K562 (cell line): ENCODE data around the gene SLC22A23. TPM values are rescaled to one million over a fixed set of nuclear protein-coding genes. Genes with fewer than 3 reads are reported as not detected.

Experiments
- ATAC-seq: fragments of 200-7000 bp; cut with Tn5 transposase; 3 replicates; pipeline ENCODE4 v1.9.1; 2020; ENCODE audit warnings: moderate library complexity
- BruUV-seq: library from RNA; stranded (reverse); fragments of 400-500 nt; replicated peaks from 2 replicates; lab custom pipeline; 2021; lab: Mats Ljungman, UMichigan
- CTCF ChIA-PET: fragments of 300-600 bp; formaldehyde crosslinking; extraction: SDS; loops from one replicate; lab custom pipeline; 2021; ENCODE audit warnings: low intra/inter-chr PET ratio; lab: Yijun Ruan, JAX
- POLR2A ChIA-PET: fragments of 300-600, 350-650 bp; sonication (Branson Sonifier 250); formaldehyde crosslinking; extraction: SDS; loops from one replicate; lab custom pipeline; 2021; ENCODE audit warnings: antibody characterized with exemption, inconsistent platforms; lab: Yijun Ruan, JAX
- DNase-seq, 4 experiments: peaks; one replicate each; pipeline versions ENCODE4 v3.0.0 to v3.0.0-alpha.2; 2011 to 2018; ENCODE audit warnings: low spot score in 3 of 4, mixed read lengths in 3 of 4; ENCODE audit errors: extremely low read depth in 1 of 4
- FAIRE-seq: peaks from 2 replicates; lab custom pipeline; 2011; peaks lifted over from hg19 to GRCh38; lab: Jason Lieb, UNC
- H2AFZ ChIP-seq: 2 replicates; pipeline ENCODE4 v1.6.0; 2011; ENCODE audit warnings: low read depth, low read length, control low read depth, inconsistent platforms
- H3K27ac ChIP-seq: fragments of 200-600 bp; 3 replicates; pipeline ENCODE4 v1.8.0; 2011; ENCODE audit warnings: low read depth, mild to moderate bottlenecking, control low read depth, inconsistent platforms, low read length, moderate library complexity, mixed read lengths; ENCODE audit errors: extremely low read depth
- H3K27me3 ChIP-seq, 2 experiments: fragments of 300-600 bp in 1 of 2; 2 replicates in 1 of 2; 3 replicates in 1 of 2; pipeline versions ENCODE4 v1.6.0 to v1.8.0; 2011; ENCODE audit warnings: inconsistent platforms in 2 of 2, low read length in 2 of 2, mild to moderate bottlenecking in 1 of 2, mixed read lengths in 1 of 2, moderate library complexity in 1 of 2; ENCODE audit not compliant: control insufficient read depth in 2 of 2, insufficient read depth in 2 of 2
- H3K36me3 ChIP-seq: fragments of 300-600 bp; 3 replicates; pipeline ENCODE4 v1.8.0; 2011; ENCODE audit warnings: mild to moderate bottlenecking, low read length, inconsistent platforms; ENCODE audit not compliant: control insufficient read depth, insufficient read depth
- H3K4me1 ChIP-seq, 2 experiments: fragments of 200-600 bp in 1 of 2; replicated peaks in 1 of 2; 2 replicates in 1 of 2; 3 replicates in 1 of 2; pipeline versions ENCODE4 v1.5.1 to v1.8.0; 2011; ENCODE audit warnings: inconsistent platforms in 2 of 2, low read length in 2 of 2, mild to moderate bottlenecking in 1 of 2, mixed read lengths in 1 of 2, moderate library complexity in 1 of 2; ENCODE audit not compliant: control insufficient read depth in 2 of 2, insufficient read depth in 2 of 2
- H3K4me2 ChIP-seq: 2 replicates; pipeline ENCODE4 v1.6.1; 2011; ENCODE audit warnings: low read length, control low read depth, inconsistent platforms, mixed read lengths; ENCODE audit not compliant: insufficient read depth
- H3K4me3 ChIP-seq: fragments of 200-600 bp; sonication (generic), shearing (Covaris generic); 2 replicates; pipeline ENCODE4 v1.5.1; 2016; ENCODE audit warnings: control low read depth, inconsistent platforms
- H3K79me2 ChIP-seq: fragments of 200-600 bp; 3 replicates; pipeline ENCODE4 v1.8.0; 2011; ENCODE audit warnings: low read length, inconsistent platforms; ENCODE audit not compliant: control insufficient read depth, insufficient read depth
- H3K9ac ChIP-seq, 2 experiments: 2 replicates each; pipeline versions ENCODE4 v1.6.0 to v1.6.1; 2011; ENCODE audit warnings: low read depth in 2 of 2, low read length in 2 of 2, control low read depth in 1 of 2, inconsistent platforms in 1 of 2, mild to moderate bottlenecking in 1 of 2, mixed read lengths in 1 of 2; ENCODE audit not compliant: insufficient read depth in 1 of 2
- H3K9me1 ChIP-seq: one replicate; pipeline ENCODE4 v1.6.0; 2011; ENCODE audit warnings: inconsistent platforms, mild to moderate bottlenecking, low read length, moderate library complexity; ENCODE audit not compliant: control insufficient read depth, insufficient read depth
- H3K9me3 ChIP-seq: replicated peaks from 2 replicates; pipeline ENCODE4 v1.5.1; 2011; ENCODE audit warnings: low read depth, low read length, inconsistent platforms; ENCODE audit not compliant: control insufficient read depth, insufficient read depth
- H4K20me1 ChIP-seq: replicated peaks from 2 replicates; pipeline ENCODE4 v1.6.1; 2011; ENCODE audit warnings: low read length, inconsistent platforms, mixed read lengths; ENCODE audit not compliant: control insufficient read depth, insufficient read depth
- CTCF ChIP-seq, 3 experiments: IDR thresholded peaks in 2 of 3; conservative IDR thresholded peaks in 1 of 3; 2 replicates each; pipeline ENCODE4 v1.5.1; 2011 to 2012; ENCODE audit warnings: low read length in 3 of 3, mild to moderate bottlenecking in 3 of 3, control low read depth in 2 of 3, improper control_type of control experiment in 1 of 3, inconsistent platforms in 1 of 3, low read depth in 1 of 3, mixed read lengths in 1 of 3, moderate library complexity in 1 of 3; ENCODE audit not compliant: insufficient read depth in 2 of 3
- HDAC2 ChIP-seq: fragments of 450-650 bp; IDR thresholded peaks from 2 replicates; pipeline ENCODE4 v1.6.1; 2016; ENCODE audit warnings: mild to moderate bottlenecking
- RBM39 ChIP-seq: fragments of 200-400 bp; formaldehyde crosslinking; optimal IDR thresholded peaks from 2 replicates; pipeline ENCODE3; 2018; ENCODE audit warnings: low read depth, low read length
- SREBF2 ChIP-seq: sonication (generic); formaldehyde crosslinking; IDR thresholded peaks from 2 replicates; pipeline ENCODE4 v1.4.0; 2020; ENCODE audit warnings: mild to moderate bottlenecking, missing genetic modification reagents
- TSC22D4 ChIP-seq: fragments of 450-650 bp; IDR thresholded peaks from 2 replicates; pipeline ENCODE4 v1.6.1; 2016; ENCODE audit warnings: missing genetic modification characterization, missing biosample characterization, control low read depth
- ZBTB7A ChIP-seq: IDR thresholded peaks from 2 replicates; pipeline ENCODE4 v1.6.1; 2011; ENCODE audit warnings: low read depth, mild to moderate bottlenecking, low read length, moderate library complexity, borderline replicate concordance; ENCODE audit not compliant: control insufficient read depth
- ZNF263 ChIP-seq: sonication (generic); formaldehyde crosslinking; IDR thresholded peaks from 2 replicates; pipeline ENCODE4 v1.8.0; 2022; ENCODE audit warnings: mild to moderate bottlenecking, missing genetic modification reagents, borderline replicate concordance
- ZNF586 ChIP-seq: fragments of 450-650 bp; formaldehyde crosslinking; conservative IDR thresholded peaks from 2 replicates; pipeline ENCODE4 v1.4.0; 2020; ENCODE audit warnings: mild to moderate bottlenecking, moderate library complexity
- ZNF668 ChIP-seq: fragments of 250-450 bp; sonication (Bioruptor Pico); IDR thresholded peaks from 2 replicates; pipeline ENCODE4 v1.8.0; 2022; ENCODE audit warnings: mild to moderate bottlenecking, inconsistent platforms
- WGBS: fragments of 100-300 bp; shearing (Covaris generic); methylation state at CpG from one replicate; pipeline ENCODE4 v1.1.6; 2016; ENCODE audit warnings: low coverage, mixed read lengths; ENCODE audit not compliant: insufficient coverage; ENCODE audit errors: missing lambda C conversion rate; 5-methylcytosine and 5-hydroxymethylcytosine counted together
- in situ Hi-C: fragments of 300-500 bp; cut with MboI; formaldehyde crosslinking; loops from 4 replicates; pipeline ENCODE4 v1.15.0; 2018; ENCODE audit warnings: inconsistent platforms, mixed read lengths
- intact Hi-C: fragments of 100-400 bp; cut with micrococcal nuclease; formaldehyde crosslinking; loops from 2 replicates; pipeline ENCODE4 v1.14.2; 2022
- polyA plus RNA-seq, 8 experiments: library from polyadenylated mRNA; depleted of rRNA in 4 of 8; stranded (reverse) in 5 of 8; unstranded in 3 of 8; fragments of >200 nt; fragmentation: Nextera tagmentation in 2 of 8; fragmentation: Illumina TruSeq in 1 of 8; extraction: Ambion mirVana in 2 of 8; extraction: Trizol in 1 of 8; gene quantifications; 2 replicates each; pipeline versions ENCODE4 v1.2.1 to v1.2.3, GENCODE V29; 2011 to 2014; ENCODE audit warnings: inconsistent platforms in 1 of 8, missing spikeins in 1 of 8
- total RNA-seq, 7 experiments: library from RNA; depleted of rRNA in 6 of 7; stranded (reverse); fragments of >200 nt in 6 of 7; fragmentation: Illumina TruSeq in 2 of 7; extraction: Trizol in 2 of 7; gene quantifications; 2 replicates each; pipeline versions ENCODE4 v1.2.1 to v1.2.3, GENCODE V29; 2011 to 2021; ENCODE audit warnings: low replicate concordance in 1 of 7
- TF ChIP-seq, protein P1 (sequence below): sonication (generic); formaldehyde crosslinking; IDR thresholded peaks from 2 replicates; pipeline ENCODE4 v1.8.0; 2022; ENCODE audit warnings: mild to moderate bottlenecking, missing genetic modification reagents, borderline replicate concordance
- TF ChIP-seq, protein P2 (sequence below): fragments of 250-450 bp; sonication (Bioruptor Pico); IDR thresholded peaks from 2 replicates; pipeline ENCODE4 v1.4.0; 2020; ENCODE audit warnings: borderline replicate concordance
- TF ChIP-seq, protein P3 (sequence below): sonication (generic); IDR thresholded peaks from 2 replicates; pipeline ENCODE4 v1.6.1; 2016

The SLC22A23 gene
- total and polyA plus RNA-seq, 9 of the 15 experiments (the other 6 are each of a cell fraction or from before 2014, with no cell fraction given), result 0.30 to 8.7 (median 2.5) TPM

DNA sequence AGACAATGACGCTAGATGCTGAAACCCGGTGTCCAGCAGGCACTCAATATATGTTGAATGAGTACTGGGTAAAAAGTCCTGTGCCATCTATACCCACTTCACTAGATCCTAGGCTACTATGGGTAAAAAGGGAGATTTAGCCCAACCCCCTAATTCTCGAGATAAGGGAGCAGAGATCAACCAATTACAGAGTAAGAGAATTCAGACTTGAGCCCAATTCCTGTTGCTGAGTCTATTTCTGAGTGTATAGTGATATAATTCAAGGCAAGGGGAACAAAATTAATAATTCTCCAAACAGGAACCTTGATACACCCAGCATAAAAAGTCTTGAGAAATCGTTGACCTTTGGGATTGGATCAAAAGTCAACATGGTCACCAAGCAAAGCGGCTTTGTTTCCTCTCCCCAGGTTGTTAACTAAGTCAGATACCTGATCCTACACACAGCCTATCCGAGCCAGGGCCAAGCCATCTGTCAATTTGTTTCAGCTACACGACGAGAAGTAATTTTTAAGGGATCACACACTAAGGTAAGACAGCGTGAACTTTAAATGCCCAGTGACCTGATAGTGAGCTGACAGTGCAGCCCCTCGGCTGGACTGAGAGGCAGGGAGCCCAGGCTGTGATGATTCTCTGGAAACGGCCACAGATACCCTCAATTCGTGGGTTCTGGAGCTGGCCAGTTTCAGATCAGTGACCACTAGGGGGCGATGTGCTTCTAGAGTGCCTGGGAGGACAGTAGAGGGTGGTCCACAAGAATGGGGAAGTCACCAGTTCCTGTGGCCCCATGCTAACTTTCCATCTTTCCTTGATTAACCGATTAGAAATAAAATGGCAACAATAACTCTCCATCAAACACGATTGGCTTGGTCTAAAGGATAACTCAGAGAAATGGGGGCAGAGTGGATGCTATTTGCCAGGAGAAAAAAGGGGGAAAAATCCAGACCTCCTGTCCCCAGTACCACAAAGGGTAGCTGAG lies 46.2 kb downstream of the SLC22A23 start:
- peak; percentile 78 to 91 (median 84) for DNase-seq
- no peaks in the 10 kb centered on the region for H3K27me3 ChIP-seq
- no peak overlapping the region for H3K4me3 ChIP-seq
- no peaks in the 10 kb centered on the region for H4K20me1 ChIP-seq
- no peak overlapping the region; a peak in 2 of 4 replicates for H3K9ac ChIP-seq
- 24% methylated on average over 15 of the region's 15 CpGs for WGBS
- peaks cover 40 to 60% of the 10 kb centered on the region in 2 experiments for H3K4me1 ChIP-seq
- H3K9me3 ChIP-seq, result no peaks in the 10 kb centered on the region
- in situ Hi-C loops (no loop called here), intact Hi-C loops (loop anchor here (2.0 kb wide), 2 partner anchors 44 to 100 kb away; no protein-coding TSS in a partner anchor)
- peak overlapping the region; percentile 53; the same call in 1 of the 2 replicates for H3K4me2 ChIP-seq
- no peaks in the 10 kb centered on the region for H3K9me1 ChIP-seq
- no peaks in the 10 kb centered on the region; the same call in 2 of the 3 replicates for H3K36me3 ChIP-seq
- BruUV-seq, result no TSS peak
- ChIA-PET CTCF (interaction anchor here (1.3 kb wide), 1 partner anchor 323 kb away, joined by 4 read pairs; no protein-coding TSS in a partner anchor), POLR2A (interaction anchor here (0.7 to 3.9 kb wide), 5 partner anchors 11 to 80 kb away, joined by 3 to 15 read pairs (median 3); no protein-coding TSS in a partner anchor)
- peak; percentile 86 for FAIRE-seq
- no peak overlapping the region for H3K27ac ChIP-seq
- H2AFZ ChIP-seq, result peak overlapping the region; percentile 55; the same call in 1 of the 2 replicates
- no peaks in the 10 kb centered on the region; the same call in 2 of the 3 replicates for H3K79me2 ChIP-seq
- ATAC-seq, result peak; percentile 85
- TF ChIP-seq, protein P1, sequence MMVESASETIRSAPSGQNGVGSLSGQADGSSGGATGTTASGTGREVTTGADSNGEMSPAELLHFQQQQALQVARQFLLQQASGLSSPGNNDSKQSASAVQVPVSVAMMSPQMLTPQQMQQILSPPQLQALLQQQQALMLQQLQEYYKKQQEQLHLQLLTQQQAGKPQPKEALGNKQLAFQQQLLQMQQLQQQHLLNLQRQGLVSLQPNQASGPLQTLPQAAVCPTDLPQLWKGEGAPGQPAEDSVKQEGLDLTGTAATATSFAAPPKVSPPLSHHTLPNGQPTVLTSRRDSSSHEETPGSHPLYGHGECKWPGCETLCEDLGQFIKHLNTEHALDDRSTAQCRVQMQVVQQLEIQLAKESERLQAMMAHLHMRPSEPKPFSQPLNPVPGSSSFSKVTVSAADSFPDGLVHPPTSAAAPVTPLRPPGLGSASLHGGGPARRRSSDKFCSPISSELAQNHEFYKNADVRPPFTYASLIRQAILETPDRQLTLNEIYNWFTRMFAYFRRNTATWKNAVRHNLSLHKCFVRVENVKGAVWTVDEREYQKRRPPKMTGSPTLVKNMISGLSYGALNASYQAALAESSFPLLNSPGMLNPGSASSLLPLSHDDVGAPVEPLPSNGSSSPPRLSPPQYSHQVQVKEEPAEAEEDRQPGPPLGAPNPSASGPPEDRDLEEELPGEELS, result no peak
- peak; percentile 72 for TF ChIP-seq ZNF263 (CRISPR knock-in tag)
- no peak for TF ChIP-seq SREBF2 (CRISPR knock-in tag)
- TF ChIP-seq ZNF668, result no peak
- no peak for TF ChIP-seq ZNF586 (CRISPR knock-in tag)
- 0 out of 2 replicates have a peak, but pooled peaks have one; percentile 56 for TF ChIP-seq TSC22D4 (tag)
- TF ChIP-seq HDAC2, result peak; percentile 39; the same call in 1 of the 2 replicates
- TF ChIP-seq, protein P2, sequence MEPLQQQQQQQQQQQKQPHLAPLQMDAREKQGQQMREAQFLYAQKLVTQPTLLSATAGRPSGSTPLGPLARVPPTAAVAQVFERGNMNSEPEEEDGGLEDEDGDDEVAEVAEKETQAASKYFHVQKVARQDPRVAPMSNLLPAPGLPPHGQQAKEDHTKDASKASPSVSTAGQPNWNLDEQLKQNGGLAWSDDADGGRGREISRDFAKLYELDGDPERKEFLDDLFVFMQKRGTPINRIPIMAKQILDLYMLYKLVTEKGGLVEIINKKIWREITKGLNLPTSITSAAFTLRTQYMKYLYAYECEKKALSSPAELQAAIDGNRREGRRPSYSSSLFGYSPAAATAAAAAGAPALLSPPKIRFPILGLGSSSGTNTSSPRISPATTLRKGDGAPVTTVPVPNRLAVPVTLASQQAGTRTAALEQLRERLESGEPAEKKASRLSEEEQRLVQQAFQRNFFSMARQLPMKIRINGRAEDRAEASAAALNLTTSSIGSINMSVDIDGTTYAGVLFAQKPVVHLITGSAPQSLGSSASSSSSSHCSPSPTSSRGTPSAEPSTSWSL (CRISPR knock-in tag), result no peak
- peak; percentile 88 to 97 (median 88) for TF ChIP-seq CTCF (IDR thresholded peaks at IDR 0.05 in 2 of 3, conservative IDR thresholded peaks at IDR 0.05 in 1 of 3; ENCODE audit: insufficient read depth in 2 of 3, low read depth in 1 of 3, low read length in 3 of 3)
- peak; percentile 77; the same call in 1 of the 2 replicates for TF ChIP-seq ZBTB7A
- TF ChIP-seq, protein P3, sequence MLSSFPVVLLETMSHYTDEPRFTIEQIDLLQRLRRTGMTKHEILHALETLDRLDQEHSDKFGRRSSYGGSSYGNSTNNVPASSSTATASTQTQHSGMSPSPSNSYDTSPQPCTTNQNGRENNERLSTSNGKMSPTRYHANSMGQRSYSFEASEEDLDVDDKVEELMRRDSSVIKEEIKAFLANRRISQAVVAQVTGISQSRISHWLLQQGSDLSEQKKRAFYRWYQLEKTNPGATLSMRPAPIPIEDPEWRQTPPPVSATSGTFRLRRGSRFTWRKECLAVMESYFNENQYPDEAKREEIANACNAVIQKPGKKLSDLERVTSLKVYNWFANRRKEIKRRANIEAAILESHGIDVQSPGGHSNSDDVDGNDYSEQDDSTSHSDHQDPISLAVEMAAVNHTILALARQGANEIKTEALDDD, result peak; percentile 57
- peak; percentile 29 for TF ChIP-seq RBM39
